HepG2 (cell line): ENCODE data around the gene ARHGAP31.

Experiments used
- ARNT2 ChIP-seq: sonication (generic); formaldehyde crosslinking; IDR thresholded peaks from 2 replicates; pipeline ENCODE4 v1.8.0; 2022; ENCODE audit warnings: mild to moderate bottlenecking, low read depth, missing genetic modification reagents, moderate library complexity
- CHD2 ChIP-seq: IDR thresholded peaks from 2 replicates; pipeline ENCODE4 v1.6.1; 2011; ENCODE audit warnings: low read depth, low read length, improper control_type of control experiment
- PHB2 ChIP-seq: fragments of 450-650 bp; IDR thresholded peaks from 2 replicates; pipeline ENCODE4 v1.6.1; 2018; ENCODE audit not compliant: partially characterized antibody
- TCF12 ChIP-seq, 2 experiments: fragments of 450-650 bp in 1 of 2; sonication (generic) in 1 of 2; formaldehyde crosslinking in 1 of 2; IDR thresholded peaks; 2 replicates each; pipeline versions ENCODE4 v1.6.1 to v1.8.0; 2017 to 2022; ENCODE audit warnings: antibody characterized with exemption in 1 of 2, mild to moderate bottlenecking in 1 of 2, missing genetic modification reagents in 1 of 2, moderate library complexity in 1 of 2
- ZNF883 ChIP-seq: sonication (generic); formaldehyde crosslinking; IDR thresholded peaks from 2 replicates; pipeline ENCODE4 v1.5.1; 2020; ENCODE audit warnings: mild to moderate bottlenecking, missing genetic modification reagents; ENCODE audit errors: not compliant biosample characterization
- TF ChIP-seq, protein P1 (sequence below): sonication (generic); formaldehyde crosslinking; IDR thresholded peaks from 2 replicates; pipeline ENCODE4 v1.5.0; 2020; ENCODE audit warnings: mild to moderate bottlenecking, missing genetic modification reagents, moderate library complexity

DNA sequence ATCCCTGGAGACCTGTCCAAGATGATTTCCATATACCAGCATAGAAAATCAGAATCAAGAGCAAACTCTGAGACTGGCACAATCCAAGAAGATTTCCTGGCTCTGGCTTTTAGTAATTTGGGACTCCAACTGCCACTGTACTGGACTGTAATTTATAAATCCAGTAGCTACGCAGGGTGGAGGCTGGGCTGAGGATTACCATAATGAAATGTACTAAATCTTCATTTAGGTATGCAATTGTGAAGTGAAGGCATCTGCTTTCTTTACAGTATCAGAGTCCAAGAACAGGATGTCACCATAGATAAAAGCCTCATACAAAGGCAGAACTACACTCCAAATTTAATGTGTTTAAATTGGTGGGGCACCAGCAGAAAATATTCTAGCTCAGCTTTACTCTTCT, 122.7 kb downstream of the ARHGAP31 start:
- TF ChIP-seq, protein P1, sequence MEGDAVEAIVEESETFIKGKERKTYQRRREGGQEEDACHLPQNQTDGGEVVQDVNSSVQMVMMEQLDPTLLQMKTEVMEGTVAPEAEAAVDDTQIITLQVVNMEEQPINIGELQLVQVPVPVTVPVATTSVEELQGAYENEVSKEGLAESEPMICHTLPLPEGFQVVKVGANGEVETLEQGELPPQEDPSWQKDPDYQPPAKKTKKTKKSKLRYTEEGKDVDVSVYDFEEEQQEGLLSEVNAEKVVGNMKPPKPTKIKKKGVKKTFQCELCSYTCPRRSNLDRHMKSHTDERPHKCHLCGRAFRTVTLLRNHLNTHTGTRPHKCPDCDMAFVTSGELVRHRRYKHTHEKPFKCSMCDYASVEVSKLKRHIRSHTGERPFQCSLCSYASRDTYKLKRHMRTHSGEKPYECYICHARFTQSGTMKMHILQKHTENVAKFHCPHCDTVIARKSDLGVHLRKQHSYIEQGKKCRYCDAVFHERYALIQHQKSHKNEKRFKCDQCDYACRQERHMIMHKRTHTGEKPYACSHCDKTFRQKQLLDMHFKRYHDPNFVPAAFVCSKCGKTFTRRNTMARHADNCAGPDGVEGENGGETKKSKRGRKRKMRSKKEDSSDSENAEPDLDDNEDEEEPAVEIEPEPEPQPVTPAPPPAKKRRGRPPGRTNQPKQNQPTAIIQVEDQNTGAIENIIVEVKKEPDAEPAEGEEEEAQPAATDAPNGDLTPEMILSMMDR: no peak
- TF ChIP-seq ARNT2 (CRISPR knock-in tag): no peak
- no peak for TF ChIP-seq CHD2
- TF ChIP-seq TCF12 (IDR thresholded peaks at IDR 0.05): no peak
- TF ChIP-seq TCF12 (CRISPR knock-in tag; IDR thresholded peaks at IDR 0.05): no peak
- no peak for TF ChIP-seq ZNF883 (CRISPR knock-in tag)
- TF ChIP-seq PHB2: no peak
